Ecto neural progenitor cell (in vitro differentiated cells): Measurements from ENCODE around the gene MLC1.

ENCODE experiments used
- DNase-seq: peaks from one replicate; pipeline ENCODE4 v3.0.0-alpha.2; 2018; ENCODE audit warnings: low spot score

Gene MLC1

GRCh38 chr22:50058061-50058905 is 26.9 kb downstream of the MLC1 start, which contains the start of gene TTLL8:
TSS of gene TTLL8 (minus strand) at chr22:50058298.
- no peak for DNase-seq

GRCh38 chr22:50057278-50058060 is 27.8 kb downstream of the MLC1 start:
- DNase-seq: no peak

DNA sequence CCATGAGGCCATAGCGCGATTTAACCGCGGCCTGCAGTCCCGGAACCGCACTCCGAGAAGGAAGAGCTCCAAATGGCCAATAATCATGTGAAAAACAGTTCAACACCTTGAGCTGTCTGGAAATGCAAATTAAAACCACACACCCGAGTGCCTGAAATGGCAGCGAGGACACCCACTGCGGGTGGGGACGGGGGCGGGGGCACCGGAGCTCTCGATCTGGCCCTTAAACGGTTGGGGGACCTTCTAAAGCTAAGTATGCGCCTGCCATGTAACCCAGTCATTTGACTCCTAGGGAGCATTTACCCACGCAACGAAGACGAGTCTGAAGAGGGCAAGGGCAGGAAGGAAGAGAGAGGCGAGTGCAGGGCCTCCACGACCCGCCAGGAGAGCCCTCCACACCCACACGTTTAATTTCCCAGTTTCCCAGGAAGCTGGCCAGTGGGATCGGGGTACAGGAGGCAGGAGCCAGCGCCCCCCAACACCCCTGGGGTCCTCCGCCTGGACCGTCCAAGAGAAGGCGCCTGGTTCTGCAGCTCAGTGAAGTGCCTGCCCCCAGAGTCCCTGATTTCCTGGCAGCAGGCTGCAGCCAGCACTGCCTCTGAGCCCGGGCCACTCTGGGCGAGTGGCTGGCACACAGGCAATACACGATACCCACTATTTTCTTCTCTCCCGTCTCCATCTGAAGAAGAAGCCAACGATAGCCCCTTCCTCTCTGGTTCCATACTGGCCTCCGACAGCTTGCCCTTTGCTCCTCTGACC is 28.8 kb downstream of the MLC1 start:
- no peak for DNase-seq

DNA sequence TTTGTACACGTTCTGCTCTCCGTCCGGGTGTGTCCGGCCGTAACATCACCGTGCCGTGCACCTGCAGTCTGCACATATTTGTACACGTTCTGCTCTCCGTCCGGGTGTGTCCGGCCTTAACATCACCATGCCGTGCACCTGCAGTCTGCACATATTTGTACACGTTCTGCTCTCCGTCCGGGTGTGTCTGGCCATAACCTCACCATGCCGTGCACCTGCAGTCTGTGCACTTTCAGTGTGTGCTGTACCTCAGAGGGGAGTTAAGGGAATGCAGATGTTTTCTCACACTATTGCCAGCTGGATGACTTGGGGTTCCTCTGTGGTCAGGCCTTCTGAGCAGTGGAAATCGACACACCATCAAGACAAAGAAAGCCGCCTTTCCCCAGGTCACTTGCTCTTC is 31.4 kb downstream of the MLC1 start:
- DNase-seq: no peak

DNA sequence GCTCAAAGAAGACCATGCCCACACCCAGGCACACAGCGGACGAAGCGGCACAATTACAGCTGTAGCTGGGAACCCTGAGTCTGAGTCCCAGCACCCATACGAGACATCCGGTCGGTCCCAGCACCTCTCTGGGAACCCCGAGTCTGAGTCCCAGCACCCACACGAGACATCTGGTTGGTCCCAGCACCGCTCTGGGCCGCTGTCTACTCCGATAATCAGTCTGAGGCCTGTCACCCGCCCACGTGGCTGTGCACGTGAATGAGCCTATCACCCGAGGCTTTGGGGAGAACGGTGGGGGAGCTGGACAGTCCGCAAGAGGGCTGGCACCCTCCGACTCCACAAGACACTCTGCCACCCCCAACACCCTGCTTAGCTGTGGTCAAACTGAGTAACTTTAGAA is 33.3 kb downstream of the MLC1 start:
- DNase-seq: no peak

DNA sequence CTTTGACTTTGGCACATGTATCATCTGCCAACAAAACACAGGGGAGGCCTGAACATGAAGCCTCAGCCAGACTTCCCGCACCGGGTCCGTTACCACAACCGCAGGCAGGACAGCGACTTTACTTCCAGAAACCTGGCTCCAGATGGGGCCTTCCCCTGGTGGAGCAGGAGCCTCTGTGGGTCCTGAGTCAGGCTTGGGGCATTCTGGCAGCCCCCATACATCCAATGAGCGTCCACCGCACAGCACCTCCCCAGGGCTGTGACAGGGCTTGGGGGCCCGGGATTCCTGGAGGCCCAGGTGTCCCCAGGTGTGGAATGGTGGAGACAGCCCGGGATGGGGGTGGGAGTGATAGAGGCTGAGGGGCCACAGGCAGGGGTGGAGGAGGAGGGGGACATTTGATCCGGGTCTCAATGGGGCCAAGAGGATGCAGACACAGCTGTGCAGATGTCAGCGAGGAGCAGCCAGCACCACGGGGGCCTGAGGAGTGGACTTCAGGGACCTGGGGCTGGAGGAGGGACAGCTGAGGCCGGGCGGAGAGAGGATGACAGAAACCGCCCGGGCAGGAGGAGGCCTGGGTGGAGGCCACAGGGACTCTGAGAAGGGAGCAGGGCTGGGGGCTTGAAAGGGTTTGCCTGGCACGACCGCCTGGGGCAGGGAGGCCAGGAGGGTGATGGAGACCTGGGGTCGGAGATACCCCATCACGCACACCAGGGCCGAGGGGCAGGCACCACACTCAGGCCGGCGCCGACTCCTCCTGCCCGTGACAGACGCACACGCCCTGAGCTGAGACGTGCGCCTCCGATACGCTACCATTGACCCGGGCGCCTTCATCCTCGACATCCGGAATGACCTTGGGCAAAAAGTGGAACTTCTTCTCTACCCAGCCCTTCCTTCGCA is 35.7 kb downstream of the MLC1 start:
- DNase-seq: no peak

GRCh38 chr22:50048836-50049235 is 36.4 kb downstream of the MLC1 start:
- no peak for DNase-seq

GRCh38 chr22:50048061-50048765 is 37.0 kb downstream of the MLC1 start:
- no peak for DNase-seq

DNA sequence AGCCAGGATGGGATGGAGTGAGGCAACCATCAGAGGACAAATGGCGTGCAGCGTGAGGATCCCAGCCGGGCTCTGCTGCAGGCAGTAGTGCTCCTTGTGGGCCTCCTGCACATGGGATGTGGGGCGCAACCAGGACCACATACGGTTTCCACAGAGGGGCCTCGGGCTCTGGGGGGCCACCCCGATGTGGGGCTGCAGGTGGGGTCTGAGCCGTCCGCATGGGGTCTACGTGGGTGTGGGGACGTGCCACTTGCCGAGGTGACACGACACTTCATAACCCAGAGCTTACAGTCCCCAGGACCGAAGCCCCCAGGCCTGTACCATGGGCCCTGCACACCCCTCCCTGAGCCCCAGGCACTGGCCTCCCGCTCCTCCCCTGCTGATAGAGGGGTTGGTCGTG is 37.9 kb downstream of the MLC1 start:
- no peak for DNase-seq

GRCh38 chr22:50046481-50047245 is 38.6 kb downstream of the MLC1 start:
- no peak for DNase-seq

DNA sequence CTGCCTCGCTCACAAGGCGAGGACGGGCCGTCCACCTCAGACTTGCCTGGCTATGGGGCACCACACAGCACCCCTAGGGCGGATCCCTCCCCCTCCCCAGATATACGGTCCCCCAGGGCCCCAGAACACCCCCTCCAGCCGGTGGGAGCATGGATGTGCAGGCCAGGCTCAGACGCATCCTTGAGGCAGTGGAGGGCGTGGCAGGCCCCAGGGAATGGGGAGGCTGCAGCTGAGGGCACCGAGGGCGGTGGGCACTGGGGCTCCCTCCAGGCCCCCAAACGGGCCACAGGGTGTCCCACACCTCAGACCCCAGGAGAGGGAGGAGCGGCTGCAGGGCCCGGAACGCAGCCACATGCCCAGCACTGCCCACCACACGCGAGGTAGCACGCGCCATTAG is 39.2 kb downstream of the MLC1 start:
- DNase-seq: no peak

GRCh38 chr22:50045211-50046018 is 39.8 kb downstream of the MLC1 start:
- DNase-seq: no peak

DNA sequence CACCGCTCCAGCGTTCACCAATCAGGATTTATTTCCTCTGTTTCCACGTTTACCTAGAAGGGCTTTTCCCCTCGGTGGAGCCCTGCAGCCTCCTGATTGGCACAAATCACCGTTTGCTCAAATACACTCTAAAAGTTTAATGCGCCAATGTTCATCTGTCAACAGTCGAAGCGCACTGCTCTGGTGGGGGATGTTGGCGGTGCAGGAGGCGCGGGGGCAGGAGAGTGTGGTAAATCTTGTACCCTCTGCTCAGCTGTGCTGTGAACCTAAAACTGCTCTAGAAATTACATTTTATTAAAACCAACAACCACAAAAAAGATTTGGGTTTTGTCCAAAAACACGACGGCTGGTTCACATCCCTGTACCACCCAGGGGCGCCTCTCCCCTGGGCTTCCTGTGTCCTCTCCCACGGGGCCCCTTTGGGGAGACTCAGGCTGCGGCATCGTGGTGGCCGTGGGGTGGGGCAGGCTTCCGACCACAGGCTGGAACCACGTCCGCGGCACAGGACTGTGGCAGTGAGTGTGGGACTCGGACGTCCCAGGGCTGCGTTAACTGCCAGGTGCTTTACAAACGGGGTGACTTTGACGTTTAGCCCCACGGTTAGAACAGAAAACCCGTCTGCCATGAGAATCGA is 40.6 kb downstream of the MLC1 start:
- DNase-seq: no peak

DNA sequence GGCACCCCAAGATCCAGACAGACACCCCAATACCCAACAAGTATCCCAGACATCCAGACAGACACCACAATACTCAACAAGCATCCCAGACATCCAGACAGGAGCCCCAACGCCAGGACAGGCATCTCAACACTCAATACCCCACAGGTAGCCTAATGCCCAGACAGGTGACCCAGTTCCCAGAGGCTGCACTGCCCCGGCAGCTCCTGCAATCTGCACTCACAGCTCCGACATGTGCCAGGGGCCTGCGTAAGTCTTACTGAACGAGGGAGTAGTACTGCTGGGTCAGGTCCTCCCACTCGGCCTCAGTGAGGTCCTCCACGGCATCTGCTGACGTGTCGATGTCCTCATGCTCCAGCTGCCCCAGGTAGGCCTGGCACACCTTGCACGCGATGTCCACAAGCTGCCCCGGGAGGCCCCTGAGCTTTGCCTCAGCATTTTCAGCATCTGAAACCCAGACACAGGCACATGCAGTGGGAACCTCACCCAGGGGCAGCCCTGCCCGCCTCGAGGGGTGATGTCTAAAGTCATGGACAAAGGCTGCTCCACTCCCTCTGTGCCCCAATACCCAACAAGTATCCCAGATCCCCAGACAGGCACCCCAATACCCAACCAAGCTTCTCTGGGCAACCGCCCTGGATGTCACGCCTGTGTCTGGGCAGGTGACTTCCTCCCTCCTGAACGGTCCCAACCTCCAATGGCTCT is 43.7 kb downstream of the MLC1 start:
- DNase-seq: no peak

GRCh38 chr22:50040717-50041116 is 44.5 kb downstream of the MLC1 start:
- no peak for DNase-seq

- DNase-seq: no peak
Observed at GRCh38 chr22:50039669-50040443, 45.4 kb downstream of the MLC1 start.

- DNase-seq: no peak
Observed at GRCh38 chr22:50035976-50036724, 49.1 kb downstream of the MLC1 start.
